ENCODE measurements around the gene PPP2R2D. TPM values are rescaled to one million over a fixed set of nuclear protein-coding genes. Genes with fewer than 3 reads are reported as not detected.

The PPP2R2D gene
- total RNA-seq, 2 experiments from 2014 or later = 32.6 to 32.9 TPM

DNA sequence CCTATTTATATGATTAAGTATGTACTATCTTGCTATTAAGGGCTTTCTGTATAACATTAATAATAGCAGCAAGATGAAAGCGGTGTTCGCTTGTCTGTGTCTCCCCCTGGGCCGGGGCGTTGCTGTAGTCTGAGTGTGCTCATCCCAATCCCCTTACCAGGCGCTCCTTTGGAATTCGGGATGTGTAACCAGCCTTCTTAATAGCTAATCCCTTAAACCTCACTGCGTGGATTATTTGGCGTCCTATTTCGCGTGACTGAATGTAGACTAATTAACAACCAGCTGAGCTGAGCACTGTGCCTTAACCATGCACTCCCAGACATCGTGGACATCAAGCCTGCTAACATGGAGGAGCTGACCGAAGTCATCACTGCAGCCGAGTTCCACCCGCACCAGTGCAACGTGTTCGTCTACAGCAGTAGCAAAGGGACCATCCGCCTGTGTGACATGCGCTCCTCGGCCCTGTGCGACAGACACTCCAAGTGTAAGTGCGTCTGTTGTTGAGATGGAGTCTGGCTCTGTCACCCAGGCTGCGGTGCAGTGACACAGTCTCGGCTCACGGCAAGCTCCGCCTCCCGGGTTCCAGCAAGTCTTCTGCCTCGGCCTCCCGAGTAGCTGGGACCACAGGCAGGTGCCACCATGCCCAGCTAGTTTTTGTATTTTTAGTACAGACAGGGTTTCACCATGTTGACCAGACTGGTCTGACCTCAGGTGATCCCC, 44.3 kb downstream of the PPP2R2D start:
- no peak for ATAC-seq (ENCODE audit: poor library complexity)
- H3K27me3 Mint-ChIP-seq = no peaks in the 10 kb centered on the region

DNA sequence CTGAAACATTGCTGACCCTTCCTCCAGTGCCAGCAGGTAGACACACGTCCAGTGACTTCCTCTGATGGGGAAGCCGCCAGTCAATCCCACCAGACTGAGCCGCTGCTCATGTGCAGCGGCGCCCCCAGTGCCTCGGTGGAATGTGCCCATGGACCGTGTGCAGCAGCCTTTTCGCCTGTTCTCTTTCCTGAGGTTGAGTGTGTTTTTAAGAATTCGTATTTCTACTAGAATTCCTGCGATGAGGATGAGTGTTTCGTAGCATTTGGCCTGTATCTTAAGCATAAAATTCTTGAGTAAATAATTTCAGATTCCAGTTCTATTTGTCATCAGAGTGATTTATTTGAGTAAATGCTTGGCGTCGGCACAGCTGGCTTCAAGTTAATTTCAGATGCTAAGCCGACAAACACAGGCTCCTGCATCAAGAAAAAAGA, 45.5 kb downstream of the PPP2R2D start:
- ATAC-seq (ENCODE audit: poor library complexity) (no peak), DNase-seq (no peak)
- Histone ChIP-seq H3K4me1 (ENCODE audit: insufficient read depth, low read length) (no peaks in the 10 kb centered on the region), H3K36me3 (ENCODE audit: insufficient read depth, low read length) (peaks cover 80% of the 10 kb centered on the region), H3K27ac (ENCODE audit: low read depth in 1 of 2, low read length in 2 of 2) (no peak overlapping the region), H3K4me3 (ENCODE audit: low read length) (no peak overlapping the region), H3K9me3 (ENCODE audit: control insufficient read depth in 1 of 2, insufficient read depth in 1 of 2, low read length in 2 of 2) (no peaks in the 10 kb centered on the region), H3K27me3 (ENCODE audit: control insufficient read depth in 1 of 2, insufficient read depth in 2 of 2, low read length in 2 of 2) (no peaks in the 10 kb centered on the region)
- CTCF ChIA-PET = interaction anchor here (0.7 kb wide), 1 partner anchor 47 kb away, joined by 3 read pairs; no protein-coding TSS in a partner anchor
- TF ChIP-seq, protein P1, sequence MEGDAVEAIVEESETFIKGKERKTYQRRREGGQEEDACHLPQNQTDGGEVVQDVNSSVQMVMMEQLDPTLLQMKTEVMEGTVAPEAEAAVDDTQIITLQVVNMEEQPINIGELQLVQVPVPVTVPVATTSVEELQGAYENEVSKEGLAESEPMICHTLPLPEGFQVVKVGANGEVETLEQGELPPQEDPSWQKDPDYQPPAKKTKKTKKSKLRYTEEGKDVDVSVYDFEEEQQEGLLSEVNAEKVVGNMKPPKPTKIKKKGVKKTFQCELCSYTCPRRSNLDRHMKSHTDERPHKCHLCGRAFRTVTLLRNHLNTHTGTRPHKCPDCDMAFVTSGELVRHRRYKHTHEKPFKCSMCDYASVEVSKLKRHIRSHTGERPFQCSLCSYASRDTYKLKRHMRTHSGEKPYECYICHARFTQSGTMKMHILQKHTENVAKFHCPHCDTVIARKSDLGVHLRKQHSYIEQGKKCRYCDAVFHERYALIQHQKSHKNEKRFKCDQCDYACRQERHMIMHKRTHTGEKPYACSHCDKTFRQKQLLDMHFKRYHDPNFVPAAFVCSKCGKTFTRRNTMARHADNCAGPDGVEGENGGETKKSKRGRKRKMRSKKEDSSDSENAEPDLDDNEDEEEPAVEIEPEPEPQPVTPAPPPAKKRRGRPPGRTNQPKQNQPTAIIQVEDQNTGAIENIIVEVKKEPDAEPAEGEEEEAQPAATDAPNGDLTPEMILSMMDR (IDR thresholded peaks at IDR 0.05) = no peak
- Mint-ChIP-seq H3K36me3 (ENCODE audit: low read depth) (peaks cover 90% of the 10 kb centered on the region), H3K4me3 (no peak overlapping the region), H3K4me1 (ENCODE audit: low read depth) (peaks cover 20% of the 10 kb centered on the region), H3K27me3 (no peaks in the 10 kb centered on the region), H3K9me3 (no peaks in the 10 kb centered on the region), H3K27ac (no peak overlapping the region)
- POLR2A ChIA-PET = no interaction called here
- intact Hi-C loops (cut with DNase I, micrococcal nuclease) = no loop called here

More for the DNA sequence above, 44.3 kb downstream of the PPP2R2D start:
- Histone ChIP-seq H3K27ac (ENCODE audit: low read depth in 1 of 2, low read length in 2 of 2) (no peak overlapping the region), H3K27me3 (ENCODE audit: control insufficient read depth in 1 of 2, insufficient read depth in 2 of 2, low read length in 2 of 2) (no peaks in the 10 kb centered on the region), H3K36me3 (ENCODE audit: insufficient read depth, low read length) (peaks cover 80% of the 10 kb centered on the region), H3K4me3 (ENCODE audit: low read length) (no peak overlapping the region), H3K9me3 (ENCODE audit: control insufficient read depth in 1 of 2, insufficient read depth in 1 of 2, low read length in 2 of 2) (no peaks in the 10 kb centered on the region), H3K4me1 (ENCODE audit: insufficient read depth, low read length) (no peaks in the 10 kb centered on the region)
- CTCF ChIA-PET = no interaction called here
- H3K9me3 Mint-ChIP-seq = no peaks in the 10 kb centered on the region
- H3K4me3 Mint-ChIP-seq = no peak overlapping the region
- no peak overlapping the region for H3K27ac Mint-ChIP-seq
- intact Hi-C loops (cut with DNase I, micrococcal nuclease) = loop anchor here in 1 of 2 experiments (5.0 kb wide), 2 partner anchors 58 to 77 kb away; no protein-coding TSS in a partner anchor
- TF ChIP-seq, protein P1 (IDR thresholded peaks at IDR 0.05) = no peak
- peaks cover 94% of the 10 kb centered on the region for H3K36me3 Mint-ChIP-seq (ENCODE audit: low read depth)
- POLR2A ChIA-PET = no interaction called here
- no peak for DNase-seq
- H3K4me1 Mint-ChIP-seq (ENCODE audit: low read depth) = peaks cover 20% of the 10 kb centered on the region

DNA sequence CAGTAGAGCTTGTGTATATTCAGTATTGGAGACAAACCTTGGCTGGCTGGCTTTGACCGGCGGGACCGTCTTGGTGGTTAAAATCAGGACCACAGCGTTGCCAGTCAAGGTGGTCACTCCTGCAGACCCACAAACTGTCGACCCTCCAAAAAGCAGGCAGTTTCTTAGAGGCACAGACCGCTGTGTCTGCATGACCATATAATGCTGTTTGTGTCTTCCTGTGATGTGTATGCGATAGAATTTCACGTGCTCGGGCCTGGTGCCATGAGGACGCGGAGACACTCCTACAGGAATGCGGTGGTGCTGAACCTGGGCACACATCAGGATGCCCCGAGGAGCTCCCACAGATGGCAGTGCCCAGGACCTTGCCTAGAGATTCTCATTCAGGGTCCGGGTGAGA, 46.1 kb downstream of the PPP2R2D start:
- CTCF ChIA-PET = interaction anchor here (0.7 kb wide), 1 partner anchor 47 kb away, joined by 3 read pairs; no protein-coding TSS in a partner anchor
- no peaks in the 10 kb centered on the region for H3K27me3 Mint-ChIP-seq
- no peak overlapping the region for H3K27ac ChIP-seq (ENCODE audit: low read depth in 1 of 2, low read length in 2 of 2)
- intact Hi-C loops (cut with DNase I, micrococcal nuclease) = no loop called here
- H3K4me3 ChIP-seq (ENCODE audit: low read length) = no peak overlapping the region
- ATAC-seq (ENCODE audit: poor library complexity) (no peak), DNase-seq (no peak)
- H3K4me1 ChIP-seq (ENCODE audit: insufficient read depth, low read length) = no peaks in the 10 kb centered on the region
- H3K9me3 Mint-ChIP-seq = no peaks in the 10 kb centered on the region
- peaks cover 86% of the 10 kb centered on the region for H3K36me3 Mint-ChIP-seq (ENCODE audit: low read depth)
- no peak overlapping the region for H3K4me3 Mint-ChIP-seq
- no peaks in the 10 kb centered on the region for H3K27me3 ChIP-seq (ENCODE audit: control insufficient read depth in 1 of 2, insufficient read depth in 2 of 2, low read length in 2 of 2)
- H3K9me3 ChIP-seq (ENCODE audit: control insufficient read depth in 1 of 2, insufficient read depth in 1 of 2, low read length in 2 of 2) = no peaks in the 10 kb centered on the region
- TF ChIP-seq, protein P1 (IDR thresholded peaks at IDR 0.05) = no peak
- H3K27ac Mint-ChIP-seq = no peak overlapping the region
- peaks cover 75% of the 10 kb centered on the region for H3K36me3 ChIP-seq (ENCODE audit: insufficient read depth, low read length)
- peaks cover 20% of the 10 kb centered on the region for H3K4me1 Mint-ChIP-seq (ENCODE audit: low read depth)
- POLR2A ChIA-PET = interaction anchor here (1.3 kb wide), 1 partner anchor 26 kb away, joined by 4 read pairs; no protein-coding TSS in a partner anchor

All from CD4-positive, alpha-beta T cell (primary cell).